WERI-Rb-1 (cell line): ENCODE measurements around the gene PSMD14.

Experiments
- DNase-seq: peaks from one replicate; pipeline ENCODE4 v3.0.0-alpha.2; 2020
- H3K27ac ChIP-seq: fragments of 250-450 bp; sonication (Bioruptor Pico); 2 replicates; pipeline ENCODE4 v1.5.1; 2020; ENCODE audit warnings: mild to moderate bottlenecking, moderate library complexity
- H3K27me3 ChIP-seq: fragments of 250-450 bp; sonication (Bioruptor Pico); 2 replicates; pipeline ENCODE4 v1.5.1; 2021; ENCODE audit warnings: mild to moderate bottlenecking, low read depth, moderate library complexity; ENCODE audit not compliant: insufficient read depth, severe bottlenecking
- H3K36me3 ChIP-seq: fragments of 250-450 bp; sonication (Bioruptor Pico); 2 replicates; pipeline ENCODE4 v1.5.1; 2020; ENCODE audit warnings: mild to moderate bottlenecking, moderate library complexity
- H3K4me3 ChIP-seq: 2 replicates; pipeline ENCODE4 v1.5.1; 2011; ENCODE audit warnings: low read depth, mild to moderate bottlenecking, control low read depth, low read length
- H3K9me3 ChIP-seq: fragments of 250-450 bp; sonication (Bioruptor Pico); 2 replicates; pipeline ENCODE4 v1.5.1; 2021; ENCODE audit warnings: mild to moderate bottlenecking, moderate library complexity; ENCODE audit not compliant: severe bottlenecking
- CTCF ChIP-seq: IDR thresholded peaks from 2 replicates; pipeline ENCODE4 v1.5.1; 2011; ENCODE audit warnings: low read depth, mild to moderate bottlenecking, control low read depth, inconsistent platforms, low read length

PSMD14 gene

GRCh38 chr2:161316701-161317100 lies 8.5 kb downstream of the PSMD14 start:
- no peaks in the 10 kb centered on the region for H3K27me3 ChIP-seq
- peaks cover 26% of the 10 kb centered on the region for H3K36me3 ChIP-seq
- no peak for DNase-seq
- no peak overlapping the region for H3K27ac ChIP-seq
- H3K4me3 ChIP-seq, result no peak overlapping the region
- no peaks in the 10 kb centered on the region for H3K9me3 ChIP-seq
- TF ChIP-seq CTCF, result no peak

GRCh38 chr2:161321944-161322648 lies 13.9 kb downstream of the PSMD14 start:
- H3K27me3 ChIP-seq, result no peaks in the 10 kb centered on the region
- H3K27ac ChIP-seq, result no peak overlapping the region
- peaks cover 37% of the 10 kb centered on the region for H3K36me3 ChIP-seq
- DNase-seq, result no peak
- TF ChIP-seq CTCF, result no peak
- H3K9me3 ChIP-seq, result no peaks in the 10 kb centered on the region
- no peak overlapping the region for H3K4me3 ChIP-seq

- Histone ChIP-seq H3K27me3 (no peaks in the 10 kb centered on the region), H3K27ac (no peak overlapping the region), H3K4me3 (no peak overlapping the region), H3K36me3 (peaks cover 28% of the 10 kb centered on the region), H3K9me3 (no peaks in the 10 kb centered on the region)
- no peak for TF ChIP-seq CTCF
- DNase-seq, result no peak
These were observed 16.7 kb downstream of the PSMD14 start for GRCh38 chr2:161324876-161325275.

GRCh38 chr2:161327582-161327981 lies 19.4 kb downstream of the PSMD14 start:
- DNase-seq, result no peak
- Histone ChIP-seq H3K36me3 (peaks cover 15% of the 10 kb centered on the region), H3K27ac (no peak overlapping the region), H3K9me3 (no peaks in the 10 kb centered on the region), H3K27me3 (no peaks in the 10 kb centered on the region), H3K4me3 (no peak overlapping the region)
- TF ChIP-seq CTCF, result no peak

GRCh38 chr2:161332371-161332967 lies 24.2 kb downstream of the PSMD14 start:
- Histone ChIP-seq H3K9me3 (no peaks in the 10 kb centered on the region), H3K4me3 (no peak overlapping the region), H3K27me3 (no peaks in the 10 kb centered on the region), H3K36me3 (peaks cover 2% of the 10 kb centered on the region; the same call in 1 of the 2 replicates), H3K27ac (no peak overlapping the region)
- no peak for TF ChIP-seq CTCF
- no peak for DNase-seq

GRCh38 chr2:161335626-161336025 lies 27.4 kb downstream of the PSMD14 start:
- Histone ChIP-seq H3K27me3 (no peaks in the 10 kb centered on the region), H3K4me3 (no peak overlapping the region), H3K9me3 (no peaks in the 10 kb centered on the region), H3K27ac (no peak overlapping the region), H3K36me3 (peaks cover 2% of the 10 kb centered on the region; the same call in 1 of the 2 replicates)
- DNase-seq, result no peak
- no peak for TF ChIP-seq CTCF
